Measurements from ENCODE around the gene SND1. TPM values are rescaled to one million over a fixed set of nuclear protein-coding genes. Genes with fewer than 3 reads are reported as not detected.
A peak's percentile ranks its signal among the peaks of the same experiment; 100 is the strongest.

Gene SND1
- total RNA-seq, 2 experiments from 2014 or later, result 193 to 214 TPM

DNA sequence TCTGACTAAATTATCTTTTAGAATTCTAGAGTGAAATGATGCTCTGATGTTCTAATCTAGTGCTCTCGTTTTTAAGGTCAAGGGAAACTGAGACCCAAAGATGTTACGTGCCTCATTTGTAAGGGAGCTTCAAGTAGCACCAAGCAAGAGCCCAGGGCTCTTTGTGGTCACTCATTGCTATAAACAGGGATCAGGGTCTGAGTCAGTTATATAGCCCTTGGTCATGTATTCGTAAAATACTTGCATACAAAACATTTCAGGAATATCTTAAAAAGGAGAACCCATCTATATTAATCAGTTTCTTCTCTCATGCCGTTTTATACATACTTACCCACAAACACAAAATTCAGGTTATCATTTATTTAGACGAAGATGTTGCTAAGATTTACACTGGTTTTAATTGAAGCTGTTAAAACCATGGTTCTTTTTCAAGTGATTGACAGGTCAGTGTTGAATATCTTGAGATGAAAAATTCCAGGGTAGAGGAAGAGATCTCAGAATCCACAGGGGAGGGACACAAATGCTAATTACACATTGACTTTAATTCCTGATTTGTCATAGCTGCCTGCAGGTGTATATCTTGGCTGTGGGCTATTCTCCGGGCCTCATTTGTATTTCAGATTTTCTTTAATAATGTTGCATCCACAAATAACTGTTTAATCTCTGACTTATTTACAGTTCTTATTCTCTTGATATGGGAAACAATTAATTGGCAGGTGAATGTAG is 188.4 kb downstream of the SND1 start:
- ATAC-seq (no peak), DNase-seq (no peak)
- CTCF ChIA-PET, result interaction anchor here (1.0 to 1.5 kb wide), 2 partner anchors 10 to 26 kb away, joined by 4 read pairs; no protein-coding TSS in a partner anchor
- H3K27ac Mint-ChIP-seq, result no peak overlapping the region
- no peaks in the 10 kb centered on the region for H3K27me3 Mint-ChIP-seq
- peaks cover 14% of the 10 kb centered on the region for H3K9me3 Mint-ChIP-seq (ENCODE audit: low read depth)
- no peak overlapping the region for H3K4me3 Mint-ChIP-seq
- H3K36me3 Mint-ChIP-seq (ENCODE audit: low read depth), result peaks cover 52% of the 10 kb centered on the region
- peaks cover 4% of the 10 kb centered on the region for H3K4me1 Mint-ChIP-seq
- intact Hi-C loops (cut with DNase I, micrococcal nuclease), result no loop called here
- POLR2A ChIA-PET, result no interaction called here

DNA sequence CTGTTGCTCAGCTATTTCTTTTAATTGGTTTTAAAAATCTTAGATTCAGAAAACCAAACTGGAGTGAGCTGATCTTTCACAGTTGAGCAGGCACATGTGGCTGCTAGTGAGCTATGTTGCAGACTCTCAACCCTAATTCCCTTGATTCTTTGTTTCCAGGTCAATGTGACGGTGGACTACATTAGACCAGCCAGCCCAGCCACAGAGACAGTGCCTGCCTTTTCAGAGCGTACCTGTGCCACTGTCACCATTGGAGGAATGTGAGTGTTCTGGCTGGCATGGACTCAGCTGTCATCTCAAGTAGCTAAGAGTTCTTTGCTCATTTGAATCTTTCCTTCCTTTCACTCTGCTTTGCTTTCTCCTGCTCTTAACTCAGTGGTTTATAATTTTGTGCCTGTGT is 192.2 kb downstream of the SND1 start:
- DNase-seq (no peak), ATAC-seq (no peak)
- Mint-ChIP-seq H3K27ac (no peak overlapping the region), H3K27me3 (no peaks in the 10 kb centered on the region), H3K9me3 (ENCODE audit: low read depth) (no peaks in the 10 kb centered on the region), H3K36me3 (ENCODE audit: low read depth) (peaks cover 45% of the 10 kb centered on the region), H3K4me1 (peaks cover 10% of the 10 kb centered on the region), H3K4me3 (no peak overlapping the region)
- intact Hi-C loops (cut with DNase I, micrococcal nuclease), result no loop called here
- ChIA-PET CTCF (interaction anchor here (1.1 kb wide), 1 partner anchor 11 kb away, joined by 6 read pairs; no protein-coding TSS in a partner anchor), POLR2A (no interaction called here)

DNA sequence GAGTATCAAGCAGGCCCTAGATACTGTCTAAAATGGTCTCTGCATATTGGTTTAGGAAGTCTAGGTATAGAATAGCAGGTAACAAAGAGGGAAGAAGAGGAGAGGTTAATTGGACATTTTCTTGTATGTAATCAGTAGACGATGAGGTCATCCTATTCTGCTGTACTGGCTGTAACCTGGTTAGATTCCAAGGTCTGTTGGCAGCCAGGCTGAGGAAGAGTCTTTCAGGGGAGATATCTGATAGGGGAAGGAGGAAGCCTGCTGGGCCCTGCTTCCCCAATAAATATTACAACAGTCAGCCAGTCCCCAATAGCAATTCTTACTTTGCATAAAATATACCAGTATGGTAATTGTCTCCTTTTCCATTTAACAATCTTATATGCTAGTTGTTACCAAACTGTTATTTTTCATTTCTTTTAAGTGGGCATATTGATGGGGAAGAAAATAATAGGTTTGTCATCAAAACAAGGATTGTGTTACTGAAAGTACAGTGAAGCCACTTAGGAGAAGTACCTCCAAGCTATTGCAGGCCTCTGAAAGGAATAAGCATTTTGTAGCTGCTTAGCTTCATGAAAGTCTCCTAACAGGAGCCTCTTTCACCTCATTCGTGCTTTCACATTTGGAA is 192.8 kb downstream of the SND1 start:
- ChIA-PET CTCF (no interaction called here), POLR2A (no interaction called here)
- intact Hi-C loops (cut with DNase I, micrococcal nuclease), result no loop called here
- Mint-ChIP-seq H3K27me3 (no peaks in the 10 kb centered on the region), H3K9me3 (ENCODE audit: low read depth) (no peaks in the 10 kb centered on the region), H3K4me1 (peaks cover 17% of the 10 kb centered on the region), H3K27ac (no peak overlapping the region), H3K4me3 (no peak overlapping the region), H3K36me3 (ENCODE audit: low read depth) (peaks cover 51% of the 10 kb centered on the region)
- DNase-seq, result no peak
- no peak for ATAC-seq

DNA sequence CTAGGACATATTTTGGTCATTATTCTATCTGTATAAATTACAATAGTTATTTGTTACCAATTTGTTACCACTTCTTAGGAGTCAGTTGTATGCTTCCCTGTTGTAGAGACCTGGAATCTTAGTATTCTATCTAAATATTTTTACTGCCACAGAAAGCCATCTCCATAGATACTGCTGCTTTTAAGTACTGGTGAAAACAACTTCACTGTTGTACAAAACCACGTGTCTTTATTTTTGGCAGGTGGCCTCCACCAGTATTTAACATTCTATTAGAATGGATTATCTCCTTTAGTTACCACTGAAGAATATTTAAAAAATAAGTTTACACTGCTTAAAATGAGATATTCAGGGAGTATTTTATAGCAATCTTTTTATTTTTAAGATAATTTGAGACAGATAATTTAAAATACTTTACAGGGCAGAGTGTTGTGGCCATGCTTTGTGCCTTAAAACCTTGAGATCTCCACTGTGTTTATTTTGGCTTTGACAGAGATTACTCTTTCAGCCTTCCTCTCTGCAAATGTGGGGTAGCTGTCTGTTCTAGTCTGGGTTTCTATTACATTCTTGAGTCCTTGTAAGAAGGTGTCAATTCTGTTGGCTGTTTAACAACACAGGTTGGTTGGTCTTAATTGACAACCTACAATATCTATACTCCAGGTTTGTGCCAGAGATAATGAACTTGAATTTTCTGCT is 193.7 kb downstream of the SND1 start:
- intact Hi-C loops (cut with DNase I, micrococcal nuclease), result no loop called here
- ATAC-seq (no peak), DNase-seq (no peak)
- Mint-ChIP-seq H3K36me3 (ENCODE audit: low read depth) (peaks cover 52% of the 10 kb centered on the region), H3K4me3 (no peak overlapping the region), H3K9me3 (ENCODE audit: low read depth) (no peaks in the 10 kb centered on the region), H3K27ac (no peak overlapping the region), H3K4me1 (peaks cover 25% of the 10 kb centered on the region), H3K27me3 (no peaks in the 10 kb centered on the region)
- ChIA-PET POLR2A (no interaction called here), CTCF (interaction anchor here (0.6 kb wide), 1 partner anchor 53 kb away, joined by 5 read pairs; no protein-coding TSS in a partner anchor)

DNA sequence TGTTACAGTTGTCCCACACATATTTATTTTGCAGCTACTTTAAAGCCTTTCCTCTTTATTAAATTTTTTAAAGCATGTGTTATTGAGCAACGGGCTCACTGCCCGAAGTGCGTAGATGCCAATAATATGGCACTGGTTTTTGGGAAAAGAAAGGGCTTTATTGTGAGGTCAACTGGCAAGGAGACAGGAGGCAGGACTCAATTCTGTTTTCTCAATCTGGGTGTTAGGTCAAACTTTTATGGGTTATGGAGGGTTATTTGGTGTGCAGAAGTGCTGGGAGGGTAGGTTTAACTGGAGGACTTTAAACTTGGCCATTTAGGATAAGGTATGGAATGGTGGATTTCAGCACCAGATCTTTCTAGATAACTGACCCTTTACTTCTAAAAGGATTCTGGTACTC is 195.6 kb downstream of the SND1 start:
- POLR2A ChIA-PET, result interaction anchor here (0.6 kb wide), 1 partner anchor 123 kb away, joined by 3 read pairs; no protein-coding TSS in a partner anchor

DNA sequence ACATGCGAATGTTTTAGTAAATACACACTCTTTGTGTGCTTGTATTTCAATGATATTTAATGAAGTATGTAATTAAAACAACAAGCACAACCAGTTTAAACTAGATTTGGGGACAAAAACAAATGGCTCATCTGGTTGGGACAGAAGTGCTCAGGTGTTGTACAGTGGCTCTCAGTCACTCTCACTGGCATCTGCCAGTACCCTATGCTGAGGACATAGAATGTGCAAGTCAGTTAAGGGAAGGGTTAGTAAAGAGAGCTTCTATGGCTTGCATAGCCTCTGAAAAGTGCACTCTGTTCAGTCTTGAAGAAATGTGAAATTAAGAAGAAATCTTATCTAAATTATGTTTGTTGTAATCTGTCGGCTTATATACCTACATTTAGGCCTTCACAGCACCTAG is 196.2 kb downstream of the SND1 start:
- Mint-ChIP-seq H3K36me3 (ENCODE audit: low read depth) (peaks cover 52% of the 10 kb centered on the region), H3K9me3 (ENCODE audit: low read depth) (no peaks in the 10 kb centered on the region)
- POLR2A ChIA-PET, result no interaction called here

More for the DNA sequence above, 195.6 kb downstream of the SND1 start:
- H3K4me3 Mint-ChIP-seq, result no peak overlapping the region
- intact Hi-C loops (cut with DNase I, micrococcal nuclease), result no loop called here
- H3K4me1 Mint-ChIP-seq, result peaks cover 35% of the 10 kb centered on the region
- no peak overlapping the region for H3K27ac Mint-ChIP-seq
- ATAC-seq (no peak), DNase-seq (no peak)
- CTCF ChIA-PET, result interaction anchor here (0.6 kb wide), 1 partner anchor 135 kb away, joined by 4 read pairs; no protein-coding TSS in a partner anchor
- H3K27me3 Mint-ChIP-seq, result no peaks in the 10 kb centered on the region
- H3K9me3 Mint-ChIP-seq (ENCODE audit: low read depth), result no peaks in the 10 kb centered on the region
- H3K36me3 Mint-ChIP-seq (ENCODE audit: low read depth), result peaks cover 55% of the 10 kb centered on the region

DNA sequence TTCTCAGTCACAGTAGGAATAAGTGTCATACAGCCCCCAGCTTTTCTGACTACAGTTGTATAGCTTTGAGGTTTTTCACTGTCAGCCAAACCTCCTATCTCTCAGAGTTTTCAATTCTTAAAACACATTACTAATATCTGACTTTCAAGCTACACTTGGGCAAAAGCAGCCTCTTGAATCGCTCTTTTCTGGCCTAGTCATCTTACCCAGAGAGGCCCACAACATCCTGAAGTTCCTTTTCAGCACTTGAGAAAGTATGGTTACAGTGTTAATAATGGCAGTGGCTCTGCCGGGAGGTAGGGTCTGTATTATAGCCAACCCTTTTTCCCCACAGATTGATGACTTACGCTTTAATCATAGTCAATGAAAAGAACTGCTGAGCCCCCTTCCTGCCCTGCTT is 198.2 kb downstream of the SND1 start:
- H3K36me3 Mint-ChIP-seq (ENCODE audit: low read depth), result peaks cover 36% of the 10 kb centered on the region
- peak overlapping the region; percentile 78 for H3K27ac Mint-ChIP-seq
- ATAC-seq (peak; percentile 95), DNase-seq (peak; percentile 61)
- intact Hi-C loops (cut with DNase I, micrococcal nuclease), result loop anchor here (1.0 to 10.0 kb wide), 7 partner anchors 24 to 455 kb away; partner anchors contain the start of genes ARF5 (in 1 of the 2), GCC1 (in 1 of the 2), LRRC4 (in 1 of the 2) and SND1 (in 1 of the 2)
- H3K4me3 Mint-ChIP-seq, result no peak overlapping the region
- peaks cover 50% of the 10 kb centered on the region for H3K4me1 Mint-ChIP-seq
- no peaks in the 10 kb centered on the region for H3K27me3 Mint-ChIP-seq
- CTCF ChIA-PET, result interaction anchor here (1.3 to 1.5 kb wide), 2 partner anchors 10 to 141 kb away, joined by 4 to 7 read pairs; no protein-coding TSS in a partner anchor
- POLR2A ChIA-PET, result interaction anchor here (0.7 to 1.5 kb wide), 3 partner anchors 24 to 601 kb away, joined by 3 to 5 read pairs (median 4); no protein-coding TSS in a partner anchor
- H3K9me3 Mint-ChIP-seq (ENCODE audit: low read depth), result no peaks in the 10 kb centered on the region

More for the DNA sequence above, 196.2 kb downstream of the SND1 start:
- Mint-ChIP-seq H3K4me3 (no peak overlapping the region), H3K27ac (no peak overlapping the region), H3K27me3 (no peaks in the 10 kb centered on the region), H3K4me1 (peaks cover 40% of the 10 kb centered on the region)
- CTCF ChIA-PET, result interaction anchor here (0.6 to 1.0 kb wide), 3 partner anchors 136 to 361 kb away, joined by 3 to 4 read pairs (median 4); no protein-coding TSS in a partner anchor
- ATAC-seq (no peak), DNase-seq (no peak)
- intact Hi-C loops (cut with DNase I, micrococcal nuclease), result no loop called here

DNA sequence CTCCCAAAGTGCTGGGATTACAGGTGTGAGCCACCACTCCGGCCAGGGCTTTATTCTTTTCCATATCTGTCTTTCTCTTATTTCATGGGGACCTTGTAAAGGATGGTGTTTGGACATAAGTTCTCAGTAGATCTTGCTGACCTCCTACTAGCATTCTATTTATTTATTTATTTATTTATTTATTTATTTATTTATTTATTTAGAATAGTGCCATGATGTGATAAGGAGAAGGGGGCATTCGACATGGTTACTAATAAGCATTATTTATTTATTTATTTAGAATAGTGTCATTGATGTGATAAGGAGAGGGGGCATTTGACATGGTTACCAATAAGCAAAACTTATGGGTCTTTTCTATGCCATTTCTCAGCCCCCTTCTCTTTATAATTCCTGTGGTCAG is 202.4 kb downstream of the SND1 start:
- H3K36me3 Mint-ChIP-seq (ENCODE audit: low read depth), result peaks cover 30% of the 10 kb centered on the region
- intact Hi-C loops (cut with DNase I, micrococcal nuclease), result loop anchor here in 1 of 2 experiments (5.0 to 10.0 kb wide), 4 partner anchors 178 to 460 kb away; partner anchors contain the start of genes ARF5, GCC1, LRRC4 and SND1
- H3K4me1 Mint-ChIP-seq, result peaks cover 74% of the 10 kb centered on the region
- no peaks in the 10 kb centered on the region for H3K9me3 Mint-ChIP-seq (ENCODE audit: low read depth)
- no peaks in the 10 kb centered on the region for H3K27me3 Mint-ChIP-seq
- no peak overlapping the region for H3K4me3 Mint-ChIP-seq
- H3K27ac Mint-ChIP-seq, result no peak overlapping the region
- no peak for ATAC-seq
- POLR2A ChIA-PET, result no interaction called here
- DNase-seq, result no peak
- CTCF ChIA-PET, result interaction anchor here (1.5 kb wide), 1 partner anchor 11 kb away, joined by 6 read pairs; no protein-coding TSS in a partner anchor

DNA sequence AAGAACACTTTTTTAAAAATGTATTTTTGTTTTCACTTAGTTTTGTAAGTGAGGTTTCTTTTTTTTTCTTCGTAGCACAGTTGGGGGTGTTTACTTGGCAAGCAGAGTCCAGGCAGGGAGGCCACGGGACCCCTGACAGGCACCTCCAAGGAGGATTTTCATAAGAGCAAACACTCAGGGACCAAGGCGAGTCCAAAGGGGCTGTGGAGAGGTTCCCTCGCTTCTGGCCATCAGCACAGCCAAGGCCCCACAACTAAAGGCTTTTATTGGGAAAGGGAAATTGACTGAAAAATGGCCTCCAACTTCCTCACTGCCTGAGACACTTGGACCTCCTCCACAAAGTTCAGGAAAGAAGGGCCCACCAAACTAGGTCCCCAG is 205.5 kb downstream of the SND1 start:
- no peak overlapping the region for H3K27ac Mint-ChIP-seq
- POLR2A ChIA-PET, result no interaction called here
- H3K4me1 Mint-ChIP-seq, result peaks cover 65% of the 10 kb centered on the region
- H3K36me3 Mint-ChIP-seq (ENCODE audit: low read depth), result peaks cover 35% of the 10 kb centered on the region
- no peaks in the 10 kb centered on the region for H3K9me3 Mint-ChIP-seq (ENCODE audit: low read depth)
- H3K4me3 Mint-ChIP-seq, result no peak overlapping the region
- no peak for DNase-seq
- ATAC-seq, result no peak
- no peaks in the 10 kb centered on the region for H3K27me3 Mint-ChIP-seq
- CTCF ChIA-PET, result interaction anchor here (2.5 kb wide), 1 partner anchor 41 kb away, joined by 7 read pairs; no protein-coding TSS in a partner anchor
- intact Hi-C loops (cut with DNase I, micrococcal nuclease), result loop anchor here (1.0 to 10.0 kb wide), 9 partner anchors 40 to 465 kb away; partner anchors contain the start of genes SND1 (in 2 of the 2), ZNF800 (in 2 of the 2), ARF5 (in 1 of the 2) and GCC1 (in 1 of the 2)

DNA sequence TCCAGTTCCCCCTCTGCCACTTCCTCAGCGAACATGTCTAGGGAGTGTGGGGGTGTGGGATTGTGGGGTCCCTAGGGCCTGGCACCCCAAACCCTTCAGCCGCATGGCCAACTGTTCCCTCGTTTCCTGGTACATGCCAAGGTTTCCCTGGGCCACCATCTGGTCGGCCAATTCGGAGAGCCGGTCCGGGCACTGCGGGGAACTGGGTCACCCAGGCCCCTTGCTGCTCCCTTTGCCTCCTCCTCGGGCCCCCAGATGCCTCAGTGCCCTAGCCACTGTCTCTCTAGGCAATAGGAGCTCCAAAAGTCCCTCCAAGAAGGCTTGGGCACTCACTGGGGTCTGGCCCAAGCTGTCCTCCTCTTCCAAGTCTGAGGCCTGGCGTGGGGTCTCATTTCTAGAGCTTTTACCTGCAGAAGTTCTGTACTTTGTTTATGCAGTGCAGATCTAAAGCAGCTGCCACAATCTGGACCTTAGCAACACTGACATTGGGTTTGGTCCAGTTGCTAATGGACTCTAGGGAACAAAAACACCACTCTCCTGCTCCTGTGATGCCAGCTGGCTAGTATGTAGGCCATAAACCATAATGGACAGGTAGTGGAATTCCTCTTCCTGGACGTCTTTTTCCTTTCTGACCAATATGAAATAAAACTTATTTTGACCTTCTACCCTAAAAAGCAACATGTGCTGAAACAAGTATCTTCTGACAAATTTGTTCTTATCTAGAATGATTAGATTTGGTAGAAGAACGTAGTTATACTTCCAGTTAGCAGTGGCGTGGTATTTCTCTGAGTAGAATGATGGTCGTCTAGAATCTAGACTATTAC is 206.3 kb downstream of the SND1 start:
- DNase-seq (no peak), ATAC-seq (no peak)
- H3K27ac Mint-ChIP-seq, result no peak overlapping the region
- H3K4me1 Mint-ChIP-seq, result peaks cover 58% of the 10 kb centered on the region
- ChIA-PET CTCF (no interaction called here), POLR2A (no interaction called here)
- intact Hi-C loops (cut with DNase I, micrococcal nuclease), result loop anchor here (5.0 to 10.0 kb wide), 5 partner anchors 204 to 466 kb away; partner anchors contain the start of genes SND1 (in 2 of the 2), ZNF800 (in 2 of the 2), ARF5 (in 1 of the 2) and GCC1 (in 1 of the 2)
- H3K4me3 Mint-ChIP-seq, result no peak overlapping the region
- H3K36me3 Mint-ChIP-seq (ENCODE audit: low read depth), result peaks cover 33% of the 10 kb centered on the region
- no peaks in the 10 kb centered on the region for H3K9me3 Mint-ChIP-seq (ENCODE audit: low read depth)
- H3K27me3 Mint-ChIP-seq, result no peaks in the 10 kb centered on the region
